ENCODE data around the gene HSD17B8. TPM values are rescaled to one million over a fixed set of nuclear protein-coding genes. Genes with fewer than 3 reads are reported as not detected.
A peak's percentile ranks its signal among the peaks of the same experiment; 100 is the strongest.

Gene HSD17B8
- total RNA-seq, 4 donors from 2014 or later: 2.0 to 15.0 (median 12.9) TPM

DNA sequence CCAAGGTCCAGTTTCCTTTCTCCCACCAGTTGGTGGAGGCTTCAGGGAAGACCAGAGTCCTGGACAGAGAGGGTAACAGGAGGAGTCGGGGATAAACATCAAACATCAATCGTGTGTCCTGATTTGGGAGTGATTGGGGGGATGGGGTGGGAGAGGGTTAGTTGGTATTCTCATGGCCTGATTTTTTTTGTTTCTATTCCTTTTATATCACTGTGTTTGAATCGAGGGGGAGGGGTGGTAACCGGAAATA, 365 bp upstream of the HSD17B8 start:
- H3K27me3 ChIP-seq: no peaks in the 10 kb centered on the region
- TF ChIP-seq EP300 (IDR thresholded peaks at IDR 0.05) (no peak), POLR2A (IDR thresholded peaks at IDR 0.05; ENCODE audit: low read depth) (no peak), POLR2AphosphoS5 (IDR thresholded peaks at IDR 0.05) (no peak)
- TF ChIP-seq, protein P1, sequence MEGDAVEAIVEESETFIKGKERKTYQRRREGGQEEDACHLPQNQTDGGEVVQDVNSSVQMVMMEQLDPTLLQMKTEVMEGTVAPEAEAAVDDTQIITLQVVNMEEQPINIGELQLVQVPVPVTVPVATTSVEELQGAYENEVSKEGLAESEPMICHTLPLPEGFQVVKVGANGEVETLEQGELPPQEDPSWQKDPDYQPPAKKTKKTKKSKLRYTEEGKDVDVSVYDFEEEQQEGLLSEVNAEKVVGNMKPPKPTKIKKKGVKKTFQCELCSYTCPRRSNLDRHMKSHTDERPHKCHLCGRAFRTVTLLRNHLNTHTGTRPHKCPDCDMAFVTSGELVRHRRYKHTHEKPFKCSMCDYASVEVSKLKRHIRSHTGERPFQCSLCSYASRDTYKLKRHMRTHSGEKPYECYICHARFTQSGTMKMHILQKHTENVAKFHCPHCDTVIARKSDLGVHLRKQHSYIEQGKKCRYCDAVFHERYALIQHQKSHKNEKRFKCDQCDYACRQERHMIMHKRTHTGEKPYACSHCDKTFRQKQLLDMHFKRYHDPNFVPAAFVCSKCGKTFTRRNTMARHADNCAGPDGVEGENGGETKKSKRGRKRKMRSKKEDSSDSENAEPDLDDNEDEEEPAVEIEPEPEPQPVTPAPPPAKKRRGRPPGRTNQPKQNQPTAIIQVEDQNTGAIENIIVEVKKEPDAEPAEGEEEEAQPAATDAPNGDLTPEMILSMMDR (IDR thresholded peaks at IDR 0.05): no peak
- peaks cover 52 to 73% (median 67%) of the 10 kb centered on the region in 4 donors for H3K4me1 ChIP-seq
- no peaks in the 10 kb centered on the region for H3K9me3 ChIP-seq
- H3K27ac ChIP-seq (replicated peaks in 1 of 4): peak overlapping the region in 1 of 4 donors; percentile 68
- intact Hi-C loops (cut with DNase I): no loop called here
- no peak for DNase-seq (ENCODE audit: extremely low spot score)
- H3K36me3 ChIP-seq: peaks cover 18 to 24% (median 21%) of the 10 kb centered on the region in 4 donors
- H3K4me3 ChIP-seq: peak overlapping the region; percentile 62 to 65 (median 62)
- 10% methylated on average over 4 of the region's 4 CpGs for WGBS

DNA sequence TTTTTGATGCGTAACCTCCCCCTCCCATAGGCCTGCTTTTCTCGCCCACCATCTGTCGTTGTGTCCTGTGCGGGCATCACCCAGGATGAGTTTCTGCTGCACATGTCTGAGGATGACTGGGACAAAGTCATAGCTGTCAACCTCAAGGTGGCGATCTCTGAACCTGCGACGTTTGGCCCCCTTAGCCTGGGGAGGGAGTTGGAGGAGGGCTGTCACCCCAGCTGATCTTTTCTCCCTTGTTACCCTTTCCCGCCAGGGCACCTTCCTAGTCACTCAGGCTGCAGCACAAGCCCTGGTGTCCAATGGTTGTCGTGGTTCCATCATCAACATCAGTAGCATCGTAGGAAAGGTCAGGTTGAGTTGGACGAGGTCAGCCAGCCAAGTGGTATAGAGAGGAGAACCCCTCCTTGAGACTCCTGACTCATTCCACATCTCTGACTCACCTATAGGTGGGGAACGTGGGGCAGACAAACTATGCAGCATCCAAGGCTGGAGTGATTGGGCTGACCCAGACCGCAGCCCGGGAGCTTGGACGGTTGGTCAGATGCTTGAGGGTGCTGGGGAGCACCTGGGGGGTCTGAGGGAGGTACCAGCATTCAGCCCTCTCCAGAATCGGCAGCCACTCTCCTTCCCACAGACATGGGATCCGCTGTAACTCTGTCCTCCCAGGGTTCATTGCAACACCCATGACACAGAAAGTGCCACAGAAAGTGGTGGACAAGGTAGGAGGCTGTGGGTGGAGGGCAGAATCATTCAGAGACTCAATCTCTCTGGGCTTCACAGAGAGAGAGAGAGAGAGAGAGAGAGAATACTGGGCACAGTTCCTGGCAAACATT, 954 bp downstream of the HSD17B8 start:
- Histone ChIP-seq H3K4me3 (peak overlapping the region; percentile 62 to 65 (median 62)), H3K27me3 (no peaks in the 10 kb centered on the region), H3K9me3 (no peaks in the 10 kb centered on the region), H3K36me3 (peaks cover 18 to 36% (median 30%) of the 10 kb centered on the region in 4 donors), H3K4me1 (peaks cover 49 to 71% (median 63%) of the 10 kb centered on the region in 4 donors), H3K27ac (replicated peaks in 1 of 4) (peak overlapping the region in 3 of 4 donors; percentile 31 to 68 (median 60))
- 54% methylated on average over 13 of the region's 17 CpGs for WGBS
- DNase-seq (ENCODE audit: extremely low spot score): no peak
- TF ChIP-seq EP300 (IDR thresholded peaks at IDR 0.05): no peak
- no peak for TF ChIP-seq POLR2AphosphoS5 (IDR thresholded peaks at IDR 0.05)
- TF ChIP-seq POLR2A (IDR thresholded peaks at IDR 0.05; ENCODE audit: low read depth): no peak
- TF ChIP-seq, protein P1 (IDR thresholded peaks at IDR 0.05): no peak
- intact Hi-C loops (cut with DNase I): no loop called here

DNA sequence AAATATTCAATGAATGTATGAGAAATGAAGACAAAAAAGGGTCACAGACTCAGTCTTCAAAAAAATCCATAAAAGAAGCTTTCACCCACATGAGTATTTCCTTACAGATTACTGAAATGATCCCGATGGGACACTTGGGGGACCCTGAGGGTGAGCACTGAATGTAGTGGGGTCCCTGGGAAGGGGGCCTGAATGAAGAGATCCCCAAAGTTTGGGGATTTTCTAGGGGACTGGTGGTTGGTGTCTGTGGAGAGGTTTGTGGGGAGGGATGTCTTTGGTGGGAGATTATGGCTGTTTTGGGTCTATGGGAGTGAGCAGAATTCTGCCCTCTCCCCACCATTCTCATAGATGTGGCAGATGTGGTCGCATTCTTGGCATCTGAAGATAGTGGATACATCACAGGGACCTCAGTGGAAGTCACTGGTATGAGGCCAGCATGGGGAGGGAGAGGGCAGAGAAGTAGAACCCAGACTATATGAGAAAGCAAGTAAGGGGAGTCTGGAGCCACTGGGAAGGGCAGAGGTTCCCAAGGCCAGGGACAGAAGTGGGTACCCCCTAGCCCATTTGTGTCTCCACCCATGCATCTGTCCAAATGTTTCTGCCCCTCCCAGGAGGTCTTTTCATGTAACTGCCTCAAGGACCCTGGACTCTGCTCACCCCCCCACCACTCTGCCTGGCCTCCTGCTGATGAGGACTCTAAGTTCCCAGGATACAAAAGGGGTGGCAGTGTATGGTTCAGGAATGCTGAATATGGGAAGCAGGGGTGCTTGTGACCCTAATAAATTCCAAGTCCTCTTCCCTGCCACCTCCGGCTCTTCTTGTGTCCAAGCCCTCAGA, 1.8 kb downstream of the HSD17B8 start:
- DNase-seq (ENCODE audit: extremely low spot score): no peak
- Histone ChIP-seq H3K4me3 (no peak overlapping the region), H3K4me1 (peaks cover 48 to 69% (median 60%) of the 10 kb centered on the region in 4 donors), H3K27me3 (no peaks in the 10 kb centered on the region), H3K27ac (replicated peaks in 1 of 4) (no peak overlapping the region), H3K36me3 (peaks cover 18 to 45% (median 39%) of the 10 kb centered on the region in 4 donors), H3K9me3 (no peaks in the 10 kb centered on the region)
- intact Hi-C loops (cut with DNase I): no loop called here
- TF ChIP-seq EP300 (IDR thresholded peaks at IDR 0.05) (no peak), POLR2AphosphoS5 (IDR thresholded peaks at IDR 0.05) (no peak), POLR2A (IDR thresholded peaks at IDR 0.05; ENCODE audit: low read depth) (no peak)
- TF ChIP-seq, protein P1 (IDR thresholded peaks at IDR 0.05): no peak
- WGBS: 85% methylated on average over 3 of the region's 3 CpGs

DNA sequence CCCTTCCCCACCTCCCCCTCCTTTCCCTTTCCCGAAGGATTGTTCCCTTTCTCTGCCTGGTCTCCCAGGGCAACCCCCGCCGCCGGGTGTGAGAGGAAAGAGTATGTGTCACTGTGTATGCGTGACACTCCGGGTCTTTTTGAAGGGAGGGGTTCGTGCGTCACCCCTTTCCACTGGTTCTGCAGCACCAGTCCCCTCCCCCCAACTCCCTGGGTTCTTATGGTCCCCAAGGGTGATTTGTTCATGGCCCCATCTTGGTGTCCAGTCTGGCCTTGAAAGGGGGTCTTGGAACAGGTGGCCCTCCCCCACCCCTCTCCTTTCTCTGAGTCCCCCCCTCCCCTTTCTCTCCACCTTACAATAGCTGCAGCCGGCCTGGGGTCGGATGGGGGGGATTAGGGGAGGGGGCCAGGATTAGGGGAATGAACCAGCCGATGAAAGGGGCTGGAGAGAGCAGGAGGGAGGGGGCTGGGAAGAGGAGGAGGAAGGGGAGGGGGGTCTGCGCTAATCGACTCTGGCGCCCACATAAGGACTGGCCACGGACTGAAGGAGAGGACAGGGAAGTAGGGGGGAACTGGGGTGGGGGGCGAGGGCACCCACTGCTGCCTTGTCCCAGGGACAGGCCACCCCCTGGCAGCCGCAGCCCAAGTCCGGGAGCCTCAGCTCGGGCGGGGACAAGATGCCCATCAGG, 2.6 kb downstream of the HSD17B8 start:
- intact Hi-C loops (cut with DNase I): no loop called here
- H3K4me3 ChIP-seq: peak overlapping the region; percentile 76 to 96 (median 93)
- H3K36me3 ChIP-seq: peaks cover 18 to 46% (median 44%) of the 10 kb centered on the region in 4 donors
- TF ChIP-seq POLR2A (IDR thresholded peaks at IDR 0.05; ENCODE audit: low read depth): no peak
- TF ChIP-seq, protein P1 (IDR thresholded peaks at IDR 0.05): no peak
- no peak for TF ChIP-seq POLR2AphosphoS5 (IDR thresholded peaks at IDR 0.05)
- no peak for TF ChIP-seq EP300 (IDR thresholded peaks at IDR 0.05)
- peaks cover 41 to 67% (median 52%) of the 10 kb centered on the region in 4 donors for H3K4me1 ChIP-seq
- WGBS: 22% methylated on average over 19 of the region's 20 CpGs
- no peak for DNase-seq (ENCODE audit: extremely low spot score)
- no peaks in the 10 kb centered on the region for H3K9me3 ChIP-seq
- H3K27ac ChIP-seq (replicated peaks in 1 of 4): peak overlapping the region; percentile 92 to 97 (median 95)
- no peaks in the 10 kb centered on the region for H3K27me3 ChIP-seq
